Upper lobe of right lung (tissue), 1 donor: Measurements from ENCODE around the gene COX17. TPM values are rescaled to one million over a fixed set of nuclear protein-coding genes. Genes with fewer than 3 reads are reported as not detected.
"Not testable (repeated sequence)": the region's sequence is repeated elsewhere in the genome, so short reads cannot be mapped to it uniquely, and the experiment has no call there.

Experiments
- ATAC-seq: fragments of 200-7000 bp; cut with Tn5 transposase; one replicate; pipeline ENCODE4 v1.9.1; 2020; ENCODE audit warnings: mild to moderate bottlenecking, moderate library complexity
- DNase-seq: peaks from one replicate; pipeline ENCODE4 v3.0.0-alpha.2; 2020
- H3K27ac ChIP-seq: fragments of 200-600 bp; one replicate; pipeline ENCODE4 v1.8.0; 2022
- H3K27me3 ChIP-seq: fragments of 200-600 bp; one replicate; pipeline ENCODE4 v1.8.0; 2022; ENCODE audit warnings: mild to moderate bottlenecking
- H3K36me3 ChIP-seq: fragments of 200-600 bp; one replicate; pipeline ENCODE4 v1.8.0; 2022
- H3K4me1 ChIP-seq: fragments of 200-600 bp; one replicate; pipeline ENCODE4 v1.8.0; 2022
- H3K4me3 ChIP-seq: fragments of 200-600 bp; one replicate; pipeline ENCODE4 v1.8.0; 2022; ENCODE audit warnings: mild to moderate bottlenecking
- H3K9me3 ChIP-seq: fragments of 200-600 bp; one replicate; pipeline ENCODE4 v1.8.0; 2022
- intact Hi-C: fragments of 100-400 bp; cut with DNase I; formaldehyde crosslinking; loops from one replicate; pipeline ENCODE4 v1.11.0; 2022
- total RNA-seq: library from RNA; stranded (reverse); fragmentation: NEBNext Ultra II Directional; extraction: Animal tissue kit (Norgen Biotek cat#: 25700); gene quantifications from one replicate; pipeline ENCODE4 v1.2.1, GENCODE V29; 2021
- TF ChIP-seq, protein P1 (sequence below): fragments of 200-600 bp; IDR thresholded peaks from one replicate; pipeline ENCODE4 v1.8.0; 2022; ENCODE audit warnings: antibody characterized with exemption
- donor health status: DM: no; HTN: yes; CAD: no; lungs with severe emphysema.

The COX17 gene
- total RNA-seq, 1 donor from 2014 or later = 48.9 TPM

DNA sequence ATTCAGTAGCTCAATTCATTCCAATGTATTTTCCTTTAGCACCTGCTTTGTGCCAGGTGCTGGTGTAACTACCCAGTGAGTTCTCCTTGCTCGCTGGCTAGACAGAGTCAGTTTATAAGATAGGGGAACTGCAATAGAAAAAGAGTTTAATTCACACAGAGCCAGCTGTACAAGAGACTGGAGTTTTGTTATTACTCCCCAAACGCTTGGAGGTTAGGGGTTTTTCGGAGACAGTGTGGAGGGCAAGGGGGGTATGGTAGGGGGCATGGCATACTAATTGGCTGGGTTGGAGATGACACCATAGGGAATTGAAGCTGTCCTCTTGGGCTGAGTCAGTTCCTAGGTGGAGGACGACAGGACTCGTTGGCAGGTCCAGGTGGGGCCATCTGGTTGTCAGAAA, 20.2 kb upstream of the COX17 start:
- H3K27me3 ChIP-seq = no peaks in the 10 kb centered on the region
- no peak overlapping the region for H3K4me3 ChIP-seq
- TF ChIP-seq, protein P1, sequence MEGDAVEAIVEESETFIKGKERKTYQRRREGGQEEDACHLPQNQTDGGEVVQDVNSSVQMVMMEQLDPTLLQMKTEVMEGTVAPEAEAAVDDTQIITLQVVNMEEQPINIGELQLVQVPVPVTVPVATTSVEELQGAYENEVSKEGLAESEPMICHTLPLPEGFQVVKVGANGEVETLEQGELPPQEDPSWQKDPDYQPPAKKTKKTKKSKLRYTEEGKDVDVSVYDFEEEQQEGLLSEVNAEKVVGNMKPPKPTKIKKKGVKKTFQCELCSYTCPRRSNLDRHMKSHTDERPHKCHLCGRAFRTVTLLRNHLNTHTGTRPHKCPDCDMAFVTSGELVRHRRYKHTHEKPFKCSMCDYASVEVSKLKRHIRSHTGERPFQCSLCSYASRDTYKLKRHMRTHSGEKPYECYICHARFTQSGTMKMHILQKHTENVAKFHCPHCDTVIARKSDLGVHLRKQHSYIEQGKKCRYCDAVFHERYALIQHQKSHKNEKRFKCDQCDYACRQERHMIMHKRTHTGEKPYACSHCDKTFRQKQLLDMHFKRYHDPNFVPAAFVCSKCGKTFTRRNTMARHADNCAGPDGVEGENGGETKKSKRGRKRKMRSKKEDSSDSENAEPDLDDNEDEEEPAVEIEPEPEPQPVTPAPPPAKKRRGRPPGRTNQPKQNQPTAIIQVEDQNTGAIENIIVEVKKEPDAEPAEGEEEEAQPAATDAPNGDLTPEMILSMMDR = no peak
- intact Hi-C loops = no loop called here
- H3K27ac ChIP-seq = no peak overlapping the region
- H3K9me3 ChIP-seq = no peaks in the 10 kb centered on the region
- ATAC-seq = no peak
- H3K36me3 ChIP-seq = no peaks in the 10 kb centered on the region
- DNase-seq = no peak
- peaks cover 6% of the 10 kb centered on the region for H3K4me1 ChIP-seq

- Histone ChIP-seq H3K27ac (no peak overlapping the region), H3K27me3 (no peaks in the 10 kb centered on the region), H3K4me1 (peaks cover 4% of the 10 kb centered on the region), H3K4me3 (no peak overlapping the region), H3K9me3 (no peaks in the 10 kb centered on the region), H3K36me3 (no peaks in the 10 kb centered on the region)
- TF ChIP-seq, protein P1 = no peak
- no peak for ATAC-seq
- intact Hi-C loops = no loop called here
- no peak for DNase-seq
These were observed 18.3 kb upstream of the COX17 start for GRCh38 chr3:119695480-119695879.

GRCh38 chr3:119690043-119690656, 12.9 kb upstream of the COX17 start:
- no peak for DNase-seq
- Histone ChIP-seq H3K9me3 (no peaks in the 10 kb centered on the region), H3K4me3 (no peak overlapping the region), H3K36me3 (no peaks in the 10 kb centered on the region), H3K27ac (no peak overlapping the region), H3K4me1 (no peaks in the 10 kb centered on the region), H3K27me3 (no peaks in the 10 kb centered on the region)
- intact Hi-C loops = no loop called here
- ATAC-seq = peak; percentile 56
- TF ChIP-seq, protein P1 = peak; percentile 61

- TF ChIP-seq, protein P1 = no peak
- H3K4me3 ChIP-seq = no peak overlapping the region
- H3K36me3 ChIP-seq = no peaks in the 10 kb centered on the region
- H3K4me1 ChIP-seq = no peaks in the 10 kb centered on the region
- DNase-seq (no peak), ATAC-seq (no peak)
- intact Hi-C loops = no loop called here
- H3K27ac ChIP-seq = no peak overlapping the region
- H3K27me3 ChIP-seq = no peaks in the 10 kb centered on the region
- no peaks in the 10 kb centered on the region for H3K9me3 ChIP-seq
These were observed 6.2 kb upstream of the COX17 start for GRCh38 chr3:119683421-119683820.

DNA sequence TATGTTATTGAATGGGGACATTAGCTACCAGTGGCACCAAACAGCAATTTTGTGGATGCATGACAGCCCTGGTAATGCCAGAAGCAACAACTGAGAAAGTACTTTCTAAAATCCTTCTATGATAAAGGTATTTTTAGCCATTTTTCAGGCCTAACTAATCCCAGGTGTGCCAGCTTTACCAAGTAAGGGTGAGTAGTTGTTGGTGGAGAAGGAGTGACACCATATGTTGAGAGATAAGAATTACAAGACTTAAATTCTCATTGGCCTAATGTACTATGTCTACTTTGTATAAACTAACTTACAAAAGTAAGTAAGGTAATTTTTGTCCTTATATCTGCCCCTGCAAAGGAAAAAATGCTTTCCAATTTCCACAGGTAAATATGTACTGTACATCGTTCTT, 4.1 kb upstream of the COX17 start:
- Histone ChIP-seq H3K4me3 (no peak overlapping the region), H3K4me1 (no peaks in the 10 kb centered on the region), H3K36me3 (no peaks in the 10 kb centered on the region), H3K9me3 (no peaks in the 10 kb centered on the region), H3K27ac (no peak overlapping the region), H3K27me3 (no peaks in the 10 kb centered on the region)
- TF ChIP-seq, protein P1 = peak; percentile 50
- ATAC-seq = no peak
- intact Hi-C loops = no loop called here
- DNase-seq = no peak

DNA sequence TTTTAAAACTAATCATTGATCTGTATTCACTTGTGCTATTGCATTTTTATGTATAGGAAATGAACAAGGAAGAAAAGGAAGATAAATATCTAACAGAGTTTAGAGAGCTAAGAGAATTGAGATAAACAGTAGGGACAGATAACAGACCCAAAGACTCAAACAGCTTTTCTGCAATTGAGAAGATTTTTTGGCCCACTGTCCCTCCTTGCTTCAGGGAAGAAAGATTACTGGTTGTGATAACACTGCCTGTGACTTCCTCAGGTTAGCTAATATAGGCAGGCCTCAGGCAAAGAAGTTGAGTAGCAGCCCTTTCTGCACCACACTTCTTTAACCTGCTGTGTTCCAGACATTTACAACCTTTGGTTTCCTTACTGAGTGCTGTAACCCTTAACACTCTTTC, 2.7 kb upstream of the COX17 start:
- TF ChIP-seq, protein P1 = no peak
- no peak for ATAC-seq
- Histone ChIP-seq H3K4me3 (no peak overlapping the region), H3K27ac (no peak overlapping the region), H3K27me3 (no peaks in the 10 kb centered on the region), H3K4me1 (peaks cover 10% of the 10 kb centered on the region), H3K36me3 (peaks cover 4% of the 10 kb centered on the region), H3K9me3 (no peaks in the 10 kb centered on the region)
- intact Hi-C loops = loop anchor here (10.0 kb wide), 1 partner anchor 85 kb away; the partner anchor contains the start of gene PLA1A
- no peak for DNase-seq

- not testable (repeated sequence) for H3K27ac ChIP-seq, DNase-seq, H3K27me3 ChIP-seq, ATAC-seq, H3K9me3 ChIP-seq, H3K4me3 ChIP-seq
- intact Hi-C loops = loop anchor here (10.0 kb wide), 1 partner anchor 83 kb away; the partner anchor contains the start of gene PLA1A
- H3K36me3 ChIP-seq = peaks cover 20% of the 10 kb centered on the region
- H3K4me1 ChIP-seq = peaks cover 10% of the 10 kb centered on the region
These were observed 1.0 kb upstream of the COX17 start for GRCh38 chr3:119678209-119678608.
